D721Med (cell line): Measurements from ENCODE around the gene C1QTNF1.
"Not testable (repeated sequence)": the region's sequence is repeated elsewhere in the genome, so short reads cannot be mapped to it uniquely, and the experiment has no call there.

ENCODE experiments used
- DNase-seq: peaks from one replicate; pipeline ENCODE4 v3.0.0; 2011; ENCODE audit warnings: low spot score; ENCODE audit not compliant: insufficient read length
- FAIRE-seq: peaks from 2 replicates; lab custom pipeline; 2011; peaks lifted over from hg19 to GRCh38; lab: Jason Lieb, UNC
- TF ChIP-seq, protein P1 (sequence below): IDR thresholded peaks from 2 replicates; pipeline ENCODE4 v1.5.1; 2012; ENCODE audit warnings: mild to moderate bottlenecking, control low read depth; ENCODE audit not compliant: insufficient read depth; ENCODE audit errors: missing control alignments

The C1QTNF1 gene

DNA sequence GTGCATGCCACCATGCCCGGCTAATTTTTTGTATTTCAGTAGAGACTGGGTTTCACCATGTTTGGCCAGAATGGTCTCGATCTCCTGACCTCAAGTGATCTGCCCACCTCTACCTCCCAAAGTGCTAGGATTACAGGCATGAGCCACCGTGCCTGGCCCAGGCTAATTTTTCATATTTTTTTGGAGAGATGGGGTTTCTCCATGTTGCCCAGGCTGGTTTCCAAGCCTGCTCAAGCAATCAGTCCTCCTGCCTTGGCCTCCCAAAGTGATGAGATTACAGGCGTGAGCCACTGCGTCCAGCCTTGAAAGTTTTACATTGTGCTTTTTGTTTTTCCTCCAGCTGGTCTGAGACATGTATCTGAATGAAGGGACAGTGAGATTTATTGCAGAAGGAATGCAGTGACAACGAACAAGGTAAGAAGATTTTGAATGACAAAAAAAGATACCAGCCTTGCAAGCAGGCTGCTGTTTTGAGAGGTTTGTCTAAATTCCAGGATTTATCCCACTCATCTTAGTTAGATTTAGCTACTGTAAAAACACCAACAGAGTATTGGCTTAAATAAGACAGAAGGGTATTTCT, 47.3 kb downstream of the C1QTNF1 start:
- TF ChIP-seq, protein P1, sequence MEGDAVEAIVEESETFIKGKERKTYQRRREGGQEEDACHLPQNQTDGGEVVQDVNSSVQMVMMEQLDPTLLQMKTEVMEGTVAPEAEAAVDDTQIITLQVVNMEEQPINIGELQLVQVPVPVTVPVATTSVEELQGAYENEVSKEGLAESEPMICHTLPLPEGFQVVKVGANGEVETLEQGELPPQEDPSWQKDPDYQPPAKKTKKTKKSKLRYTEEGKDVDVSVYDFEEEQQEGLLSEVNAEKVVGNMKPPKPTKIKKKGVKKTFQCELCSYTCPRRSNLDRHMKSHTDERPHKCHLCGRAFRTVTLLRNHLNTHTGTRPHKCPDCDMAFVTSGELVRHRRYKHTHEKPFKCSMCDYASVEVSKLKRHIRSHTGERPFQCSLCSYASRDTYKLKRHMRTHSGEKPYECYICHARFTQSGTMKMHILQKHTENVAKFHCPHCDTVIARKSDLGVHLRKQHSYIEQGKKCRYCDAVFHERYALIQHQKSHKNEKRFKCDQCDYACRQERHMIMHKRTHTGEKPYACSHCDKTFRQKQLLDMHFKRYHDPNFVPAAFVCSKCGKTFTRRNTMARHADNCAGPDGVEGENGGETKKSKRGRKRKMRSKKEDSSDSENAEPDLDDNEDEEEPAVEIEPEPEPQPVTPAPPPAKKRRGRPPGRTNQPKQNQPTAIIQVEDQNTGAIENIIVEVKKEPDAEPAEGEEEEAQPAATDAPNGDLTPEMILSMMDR, result no peak
- no peak for FAIRE-seq
- DNase-seq, result no peak

DNA sequence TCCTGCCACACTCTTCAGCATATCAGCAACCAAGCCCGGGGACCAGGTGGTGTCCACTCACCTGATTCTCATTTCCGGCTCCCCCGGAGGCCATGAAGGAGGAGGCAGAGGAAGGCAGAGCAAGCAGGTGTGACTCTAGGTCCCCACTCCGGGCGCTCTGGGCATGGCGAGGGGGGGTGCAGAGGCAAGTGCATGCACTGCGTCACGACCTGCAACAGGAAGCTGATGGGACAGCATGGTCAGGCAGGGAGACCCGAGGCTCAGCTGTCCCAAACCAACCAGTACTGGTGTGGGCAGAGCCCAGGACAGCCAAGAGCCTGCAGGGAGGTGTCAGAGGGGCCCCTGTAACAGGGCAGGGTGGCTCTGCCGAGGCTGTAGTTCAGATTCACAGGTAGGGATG, 48.6 kb downstream of the C1QTNF1 start:
- DNase-seq, result no peak
- FAIRE-seq, result no peak
- TF ChIP-seq, protein P1, result no peak

DNA sequence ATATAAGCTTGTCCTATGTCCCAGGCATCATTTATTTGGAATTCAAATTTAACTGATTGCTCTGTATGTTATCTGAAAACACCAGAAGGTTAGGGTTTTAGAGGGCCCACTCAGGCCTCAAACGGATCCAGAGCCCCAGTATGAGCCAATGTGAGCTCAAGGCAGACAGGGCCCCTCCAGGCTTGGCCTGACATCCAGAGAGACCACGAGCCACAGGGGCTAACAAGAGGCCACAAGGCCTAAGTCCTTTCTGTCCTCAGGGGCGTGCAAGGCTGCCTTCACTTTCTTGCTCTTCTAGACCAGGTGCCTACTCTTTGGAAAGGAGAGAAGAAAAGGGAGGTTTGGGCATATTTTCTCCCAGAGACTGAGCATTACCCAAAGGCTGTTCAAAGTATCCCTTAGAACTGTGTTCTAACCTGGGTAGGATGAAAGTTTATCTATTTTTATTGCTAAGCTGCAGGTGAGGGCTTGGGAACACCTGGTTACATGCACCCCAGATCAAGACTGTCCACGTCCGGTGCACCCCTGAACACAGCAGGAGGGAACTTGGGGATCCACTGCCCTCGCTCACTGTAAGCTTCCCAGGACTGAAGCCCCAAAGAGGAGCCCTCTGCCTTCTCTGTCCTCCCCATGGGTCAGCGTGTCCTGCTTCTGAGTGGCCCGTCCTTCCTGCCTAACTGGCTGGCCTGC, 49.2 kb downstream of the C1QTNF1 start:
- TF ChIP-seq, protein P1, result no peak
- DNase-seq, result no peak
- FAIRE-seq, result no peak

DNA sequence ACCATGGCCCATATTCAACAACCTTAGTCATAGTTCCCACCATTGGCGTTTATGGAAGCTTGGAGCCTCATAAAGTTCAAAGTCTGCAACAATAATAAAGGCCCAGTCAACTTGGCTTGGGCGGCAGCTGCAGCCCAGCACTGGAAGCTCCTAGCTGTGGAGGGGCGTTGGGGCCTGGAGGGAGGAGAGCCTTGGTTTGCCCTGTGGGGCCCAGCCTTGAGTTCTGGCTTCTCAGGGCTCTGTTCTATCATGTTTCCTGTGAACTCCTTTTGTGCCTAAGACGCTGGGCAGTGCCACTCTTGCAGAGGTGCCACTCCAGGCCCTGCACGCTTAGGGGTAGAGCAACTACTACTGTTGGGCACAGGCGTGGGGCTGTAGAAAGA, 49.7 kb downstream of the C1QTNF1 start:
- DNase-seq (no peak), FAIRE-seq (no peak)
- TF ChIP-seq, protein P1, result no peak

DNA sequence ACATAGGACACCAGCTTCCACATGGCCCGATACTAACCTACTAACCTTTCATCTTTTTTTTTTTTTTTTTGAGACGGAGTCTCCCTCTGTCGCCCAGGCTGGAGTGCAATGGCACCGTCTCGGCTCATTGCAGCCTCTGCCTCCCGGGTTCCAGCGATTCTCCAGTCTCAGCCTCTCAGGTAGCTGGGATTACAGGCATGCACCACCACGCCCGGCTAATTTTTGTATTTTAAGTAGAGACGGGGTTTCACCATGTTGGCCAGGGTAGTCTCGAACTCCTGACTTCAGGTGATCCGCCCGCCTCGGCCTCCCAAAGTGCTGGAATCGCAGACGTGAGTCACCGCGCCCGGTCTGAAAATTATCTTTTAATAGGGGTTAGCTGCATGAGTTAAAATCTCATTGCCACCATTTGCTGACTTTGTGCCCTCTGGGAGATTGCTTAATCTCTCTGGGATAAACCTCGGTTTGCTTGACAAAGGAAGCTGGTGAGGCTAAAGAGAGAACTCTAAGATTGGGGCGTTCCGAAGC, 50.2 kb downstream of the C1QTNF1 start:
- not testable (repeated sequence) for FAIRE-seq

DNA sequence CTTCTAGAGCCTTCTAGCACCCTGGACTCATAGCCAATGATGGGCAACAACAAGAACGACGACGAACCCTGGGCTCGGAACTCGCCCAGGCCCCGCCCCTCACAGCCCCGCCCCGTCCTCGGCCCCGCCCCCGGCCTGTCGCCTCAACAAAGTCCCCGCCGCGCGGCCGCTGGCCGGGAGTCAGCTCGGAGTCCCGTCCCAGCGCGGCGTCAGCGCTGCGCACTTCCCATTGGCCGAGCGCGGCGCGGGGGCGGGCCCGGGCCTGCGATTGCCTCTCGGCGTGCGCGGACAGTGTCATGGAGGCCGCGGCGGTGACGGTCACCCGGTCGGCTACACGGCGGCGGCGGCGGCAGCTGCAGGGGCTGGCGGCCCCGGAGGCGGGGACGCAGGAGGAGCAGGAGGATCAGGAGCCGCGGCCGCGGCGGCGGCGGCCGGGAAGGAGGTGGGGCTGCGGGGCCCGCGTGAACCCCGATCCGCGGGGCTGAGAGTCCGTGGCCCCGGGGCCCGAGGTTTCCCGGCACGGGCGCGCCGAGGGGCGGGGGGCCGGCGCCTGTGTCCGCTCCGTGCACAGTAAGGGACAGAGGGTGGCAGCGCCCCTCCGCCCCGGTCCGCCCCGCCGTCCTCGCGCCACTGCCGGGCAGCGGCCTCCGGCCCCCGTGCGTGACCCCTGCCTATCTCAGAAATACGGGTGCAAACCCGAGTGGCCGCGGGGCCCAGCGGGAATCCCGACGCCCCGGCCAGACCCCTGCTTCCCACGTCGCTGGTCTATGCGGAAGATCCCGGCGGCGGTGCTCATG, 50.9 kb downstream of the C1QTNF1 start, which contains the start of gene ENGASE:
Gene ENGASE, plus strand, starts transcription at position 176 of the 797 bp plus-strand sequence. Its CDS starts 121 bp downstream, at position 297.
- DNase-seq (peak; percentile 97), FAIRE-seq (no peak)
- TF ChIP-seq, protein P1, result no peak

More for the DNA sequence above, 50.2 kb downstream of the C1QTNF1 start:
- DNase-seq, result not testable (repeated sequence)

DNA sequence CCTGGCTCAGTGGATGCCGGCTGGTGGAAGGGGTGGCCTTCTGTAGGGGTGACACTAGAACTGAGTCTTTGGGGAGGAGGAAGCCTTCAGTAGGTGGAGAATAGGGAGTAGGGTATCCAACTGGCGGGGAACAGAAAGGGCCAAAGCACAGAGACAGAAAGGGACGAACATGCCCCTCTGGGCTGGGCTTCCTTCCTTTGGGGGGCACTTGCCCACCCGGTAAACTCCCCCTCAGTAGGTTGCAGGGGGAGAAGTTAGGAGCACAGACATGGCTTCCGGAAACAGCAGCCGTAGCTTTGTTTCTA, 51.4 kb downstream of the C1QTNF1 start:
- TF ChIP-seq, protein P1, result no peak
- DNase-seq, result no peak
- no peak for FAIRE-seq
